Measurements from ENCODE around the gene CAPRIN1. TPM values are rescaled to one million over a fixed set of nuclear protein-coding genes. Genes with fewer than 3 reads are reported as not detected.

Gene CAPRIN1
- total RNA-seq: 100 to 1,000 TPM in 2 of 4 donors, 10 to 100 TPM in 2; 89.6 to 126 (median 103) TPM

GRCh38 chr11:34051349-34052035 is at the start of gene CAPRIN1:
Gene CAPRIN1 (plus strand): TSS chr11:34051731. CDS start chr11:34052421, 690 bp downstream.
- WGBS, 2 donors: 0% methylated on average over 14 to 18 of the region's 64 CpGs
- intact Hi-C loops (cut with DNase I; ENCODE audit: low total_unique reads): no loop called here
- DNase-seq (ENCODE audit: low spot score in 2 of 2): peak; percentile 78 to 95
- no peak for TF ChIP-seq CTCF (IDR thresholded peaks at IDR 0.05)
- no peak for TF ChIP-seq POLR2A (IDR thresholded peaks at IDR 0.05)
- peak within 1 kb of the TSS; percentile 99 for H3K4me3 ChIP-seq (ENCODE audit: low read depth, poor library complexity, severe bottlenecking)

GRCh38 chr11:34002420-34002819 is 49.1 kb upstream of the CAPRIN1 start:
- 43 to 51% methylated on average over 4 of the region's 4 CpGs for WGBS, 2 donors
- H3K4me3 ChIP-seq (ENCODE audit: low read depth, poor library complexity, severe bottlenecking): no peak overlapping the region
- intact Hi-C loops (cut with DNase I; ENCODE audit: low total_unique reads): no loop called here
- TF ChIP-seq CTCF (IDR thresholded peaks at IDR 0.05) (no peak), POLR2A (IDR thresholded peaks at IDR 0.05) (no peak)
- DNase-seq (ENCODE audit: low spot score in 2 of 2): no peak

GRCh38 chr11:34004236-34004635 is 47.3 kb upstream of the CAPRIN1 start:
- DNase-seq (ENCODE audit: low spot score in 2 of 2): no peak
- WGBS, 2 donors: 87 to 88% methylated on average over 3 of the region's 3 CpGs
- intact Hi-C loops (cut with DNase I; ENCODE audit: low total_unique reads): no loop called here
- H3K4me3 ChIP-seq (ENCODE audit: low read depth, poor library complexity, severe bottlenecking): no peak overlapping the region
- TF ChIP-seq CTCF (IDR thresholded peaks at IDR 0.05) (no peak), POLR2A (IDR thresholded peaks at IDR 0.05) (no peak)

GRCh38 chr11:34006876-34007275 is 44.7 kb upstream of the CAPRIN1 start:
- 56 to 64% methylated on average over 2 of the region's 2 CpGs for WGBS, 2 donors
- DNase-seq (ENCODE audit: low spot score in 2 of 2): no peak
- intact Hi-C loops (cut with DNase I; ENCODE audit: low total_unique reads): no loop called here

GRCh38 chr11:34012734-34013133 is 38.8 kb upstream of the CAPRIN1 start:
- WGBS, 2 donors: 96 to 98% methylated on average over 1 of the region's 1 CpG
- no peak for TF ChIP-seq POLR2A (IDR thresholded peaks at IDR 0.05)
- no peak for TF ChIP-seq CTCF (IDR thresholded peaks at IDR 0.05)
- intact Hi-C loops (cut with DNase I; ENCODE audit: low total_unique reads): no loop called here
- no peak overlapping the region for H3K4me3 ChIP-seq (ENCODE audit: low read depth, poor library complexity, severe bottlenecking)
- DNase-seq (ENCODE audit: low spot score in 2 of 2): no peak

More at GRCh38 chr11:34006876-34007275, 44.7 kb upstream of the CAPRIN1 start:
- H3K4me3 ChIP-seq (ENCODE audit: low read depth, poor library complexity, severe bottlenecking): no peak overlapping the region
- no peak for TF ChIP-seq POLR2A (IDR thresholded peaks at IDR 0.05)
- no peak for TF ChIP-seq CTCF (IDR thresholded peaks at IDR 0.05)
